Prostate gland (tissue), 2 donors: Measurements from ENCODE around the gene HECW1. TPM values are rescaled to one million over a fixed set of nuclear protein-coding genes. Genes with fewer than 3 reads are reported as not detected.

Source experiments
- DNase-seq: peaks from one replicate; pipeline ENCODE4 v3.0.0-alpha.2; 2019; ENCODE audit warnings: low spot score
- H3K27ac ChIP-seq, 2 donors: fragments of 200-600 bp; sonication (generic); 2 replicates each; pipeline ENCODE4 v1.5.1; 2017 to 2019
- H3K27me3 ChIP-seq: fragments of 200-600 bp; sonication (generic); replicated peaks from 2 replicates; pipeline ENCODE4 v1.5.1; 2019; ENCODE audit not compliant: insufficient read depth
- H3K36me3 ChIP-seq, 2 donors: fragments of 200-600 bp; sonication (generic); 1 replicate in 1 of 2; 2 replicates in 1 of 2; pipeline versions ENCODE4 v1.5.1 to v1.8.1; 2017 to 2019
- H3K4me1 ChIP-seq: fragments of 200-600 bp; sonication (generic); replicated peaks from 2 replicates; pipeline ENCODE4 v1.5.1; 2019
- H3K4me3 ChIP-seq, 2 donors: fragments of 200-600 bp; sonication (generic); 2 replicates each; pipeline ENCODE4 v1.5.1; 2017 to 2019
- H3K9me3 ChIP-seq: fragments of 200-600 bp; sonication (generic); 2 replicates; pipeline ENCODE4 v1.5.1; 2017
- POLR2A ChIP-seq: fragments of 450-650 bp; IDR thresholded peaks from one replicate; pipeline ENCODE4 v1.6.1; 2016; ENCODE audit warnings: antibody characterized with exemption, mild to moderate bottlenecking
- POLR2AphosphoS5 ChIP-seq: sonication (generic); formaldehyde crosslinking; IDR thresholded peaks from one replicate; pipeline ENCODE4 v1.6.1; 2017; ENCODE audit warnings: antibody characterized with exemption
- WGBS: methylation state at CpG from one replicate; pipeline ENCODE4 v1.1.5; 2018; 5-methylcytosine and 5-hydroxymethylcytosine counted together
- intact Hi-C: fragments of 100-400 bp; cut with DNase I; formaldehyde crosslinking; loops from one replicate; pipeline ENCODE4 v1.14.2; 2022
- total RNA-seq, 2 donors: library from RNA; depleted of rRNA; stranded (reverse); fragments of >200 nt; gene quantifications; one replicate each; pipeline ENCODE4 v1.1.0, GENCODE V29; 2016
- TF ChIP-seq, protein P1 (sequence below), 4 experiments: fragments of 200-600 bp in 2 of 4; fragments of 450-650 bp in 2 of 4; sonication (generic) in 2 of 4; IDR thresholded peaks; 1 replicate in 3 of 4; 2 replicates in 1 of 4; pipeline ENCODE4 v1.5.1; 2016 to 2019; ENCODE audit warnings: antibody characterized with exemption in 4 of 4, mild to moderate bottlenecking in 2 of 4, moderate library complexity in 2 of 4

Gene HECW1
- total RNA-seq, 2 donors from 2014 or later = 1.4 to 10.3 TPM

DNA sequence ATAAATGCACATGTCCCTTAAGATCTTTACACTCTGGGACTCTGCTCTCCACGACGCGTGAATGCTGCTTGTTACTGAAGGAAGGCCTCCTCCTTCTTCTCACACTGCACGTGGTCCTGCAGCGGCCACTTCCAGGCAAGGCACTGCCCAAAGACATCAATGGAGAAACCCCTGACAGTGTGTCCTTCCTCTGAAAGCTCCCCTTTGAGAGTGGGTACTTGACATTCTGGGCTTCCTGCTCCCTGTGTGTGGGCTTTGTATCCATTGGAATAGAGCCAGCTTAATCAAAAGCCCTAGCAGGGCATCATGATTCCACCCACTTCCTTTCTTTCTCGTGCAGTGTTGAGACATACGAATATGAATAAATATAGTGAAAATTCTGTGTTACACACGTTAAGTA lies 400.8 kb downstream of the HECW1 start:
- no peaks in the 10 kb centered on the region for H3K36me3 ChIP-seq
- H3K4me1 ChIP-seq = no peaks in the 10 kb centered on the region
- no peak for DNase-seq
- TF ChIP-seq POLR2AphosphoS5 (no peak), POLR2A (no peak)
- TF ChIP-seq, protein P1, sequence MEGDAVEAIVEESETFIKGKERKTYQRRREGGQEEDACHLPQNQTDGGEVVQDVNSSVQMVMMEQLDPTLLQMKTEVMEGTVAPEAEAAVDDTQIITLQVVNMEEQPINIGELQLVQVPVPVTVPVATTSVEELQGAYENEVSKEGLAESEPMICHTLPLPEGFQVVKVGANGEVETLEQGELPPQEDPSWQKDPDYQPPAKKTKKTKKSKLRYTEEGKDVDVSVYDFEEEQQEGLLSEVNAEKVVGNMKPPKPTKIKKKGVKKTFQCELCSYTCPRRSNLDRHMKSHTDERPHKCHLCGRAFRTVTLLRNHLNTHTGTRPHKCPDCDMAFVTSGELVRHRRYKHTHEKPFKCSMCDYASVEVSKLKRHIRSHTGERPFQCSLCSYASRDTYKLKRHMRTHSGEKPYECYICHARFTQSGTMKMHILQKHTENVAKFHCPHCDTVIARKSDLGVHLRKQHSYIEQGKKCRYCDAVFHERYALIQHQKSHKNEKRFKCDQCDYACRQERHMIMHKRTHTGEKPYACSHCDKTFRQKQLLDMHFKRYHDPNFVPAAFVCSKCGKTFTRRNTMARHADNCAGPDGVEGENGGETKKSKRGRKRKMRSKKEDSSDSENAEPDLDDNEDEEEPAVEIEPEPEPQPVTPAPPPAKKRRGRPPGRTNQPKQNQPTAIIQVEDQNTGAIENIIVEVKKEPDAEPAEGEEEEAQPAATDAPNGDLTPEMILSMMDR (IDR thresholded peaks at IDR 0.05) = no peak
- intact Hi-C loops = no loop called here
- WGBS = 53% methylated on average over 8 of the region's 8 CpGs
- H3K27ac ChIP-seq = no peak overlapping the region
- no peak overlapping the region for H3K4me3 ChIP-seq
- H3K27me3 ChIP-seq = no peaks in the 10 kb centered on the region
- no peaks in the 10 kb centered on the region for H3K9me3 ChIP-seq

DNA sequence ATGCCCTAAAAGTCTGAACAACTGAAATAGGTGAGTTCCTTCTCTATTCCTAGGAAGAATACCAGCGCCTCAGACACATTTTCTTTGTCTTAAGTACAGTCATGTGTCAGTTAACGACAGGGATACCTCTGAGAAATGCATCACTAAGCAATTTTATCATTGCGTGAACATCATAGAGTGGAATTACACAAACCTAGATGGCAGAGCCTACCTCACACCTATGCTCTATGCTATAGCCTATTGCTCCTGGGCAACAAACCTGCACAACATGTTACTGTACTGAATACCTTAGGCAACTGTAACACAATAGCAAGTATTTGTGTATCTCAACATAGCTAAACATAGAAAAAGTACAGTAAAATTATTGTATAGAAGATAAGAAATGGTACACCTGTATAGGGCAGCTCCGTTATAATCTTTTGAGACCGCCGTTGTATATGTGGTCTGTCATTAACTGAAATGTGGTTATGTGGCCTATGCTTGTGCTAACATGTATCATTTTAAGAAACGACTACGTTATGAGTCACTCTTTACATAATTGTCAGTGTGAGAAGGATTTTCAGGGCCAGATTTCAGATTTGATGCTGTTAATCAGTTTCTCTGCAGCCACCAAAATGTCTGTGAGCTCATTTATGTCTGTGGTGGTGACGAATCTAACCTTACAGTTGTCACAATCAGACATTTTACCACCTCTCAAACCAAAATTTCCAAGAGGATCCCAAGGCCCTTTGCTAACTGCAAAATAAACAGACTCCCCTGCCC lies 404.3 kb downstream of the HECW1 start:
- H3K4me3 ChIP-seq = no peak overlapping the region
- no peaks in the 10 kb centered on the region for H3K4me1 ChIP-seq
- no peak for TF ChIP-seq POLR2AphosphoS5
- no peak overlapping the region for H3K27ac ChIP-seq
- no peaks in the 10 kb centered on the region for H3K9me3 ChIP-seq
- H3K27me3 ChIP-seq = no peaks in the 10 kb centered on the region
- 64% methylated on average over 9 of the region's 9 CpGs for WGBS
- no peaks in the 10 kb centered on the region for H3K36me3 ChIP-seq
- DNase-seq = no peak
- intact Hi-C loops = no loop called here

DNA sequence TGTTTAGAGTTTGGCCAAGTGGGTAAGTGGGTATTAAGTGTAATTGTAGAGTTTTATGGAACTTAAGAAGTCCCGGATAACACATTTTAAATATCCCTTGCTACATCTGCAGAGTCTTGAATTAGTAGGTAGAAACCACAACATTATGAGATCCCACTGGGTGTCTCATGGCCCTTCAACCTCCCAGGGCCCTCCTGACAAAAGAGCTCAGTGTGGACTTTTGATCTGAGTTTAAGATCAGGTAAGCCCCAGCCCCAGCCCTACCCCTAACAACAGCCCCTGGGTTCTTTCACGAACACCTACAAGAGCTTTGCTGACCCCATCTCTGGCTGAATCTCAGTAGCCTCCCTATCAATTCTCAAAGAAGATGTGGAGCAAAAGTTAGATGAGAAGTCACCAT lies 405.0 kb downstream of the HECW1 start:
- H3K4me3 ChIP-seq = no peak overlapping the region
- 45% methylated on average over 2 of the region's 2 CpGs for WGBS
- H3K4me1 ChIP-seq = no peaks in the 10 kb centered on the region
- H3K27me3 ChIP-seq = no peaks in the 10 kb centered on the region
- H3K36me3 ChIP-seq = no peaks in the 10 kb centered on the region
- intact Hi-C loops = no loop called here
- DNase-seq = no peak
- H3K9me3 ChIP-seq = no peaks in the 10 kb centered on the region
- no peak overlapping the region for H3K27ac ChIP-seq
- TF ChIP-seq, protein P1 (IDR thresholded peaks at IDR 0.05) = no peak
- TF ChIP-seq POLR2A (no peak), POLR2AphosphoS5 (no peak)

- DNase-seq = no peak
- no peaks in the 10 kb centered on the region for H3K9me3 ChIP-seq
- no peaks in the 10 kb centered on the region for H3K27me3 ChIP-seq
- no peak overlapping the region for H3K27ac ChIP-seq
- H3K4me1 ChIP-seq = no peaks in the 10 kb centered on the region
- TF ChIP-seq POLR2AphosphoS5 (no peak), POLR2A (no peak)
- TF ChIP-seq, protein P1 (IDR thresholded peaks at IDR 0.05) = no peak
- H3K36me3 ChIP-seq = no peaks in the 10 kb centered on the region
- intact Hi-C loops = no loop called here
- 92% methylated on average over 8 of the region's 8 CpGs for WGBS
- no peak overlapping the region for H3K4me3 ChIP-seq
These were observed 407.8 kb downstream of the HECW1 start for GRCh38 chr7:43520201-43520600.

- no peak overlapping the region for H3K27ac ChIP-seq
- no peaks in the 10 kb centered on the region for H3K4me1 ChIP-seq
- intact Hi-C loops = no loop called here
- no peak overlapping the region for H3K4me3 ChIP-seq
- DNase-seq = no peak
- no peaks in the 10 kb centered on the region for H3K36me3 ChIP-seq
- no peaks in the 10 kb centered on the region for H3K27me3 ChIP-seq
- TF ChIP-seq, protein P1 (IDR thresholded peaks at IDR 0.05) = no peak
- no peak for TF ChIP-seq POLR2AphosphoS5
- no peak for TF ChIP-seq POLR2A
- no peaks in the 10 kb centered on the region for H3K9me3 ChIP-seq
- 77% methylated on average over 8 of the region's 8 CpGs for WGBS
These were observed 410.1 kb downstream of the HECW1 start for GRCh38 chr7:43522406-43523156.
